ENCODE data around the gene COLQ.
"Not testable (repeated sequence)": the region's sequence is repeated elsewhere in the genome, so short reads cannot be mapped to it uniquely, and the experiment has no call there.

COLQ gene

GRCh38 chr3:15491143-15491542 is 30.4 kb downstream of the COLQ start:
- DNase-seq (ENCODE audit: low read depth in 2 of 2), result no peak

- no peak for DNase-seq (ENCODE audit: low read depth in 2 of 2)
These were observed 31.3 kb downstream of the COLQ start for GRCh38 chr3:15490158-15490557.

- no peak for DNase-seq (ENCODE audit: low read depth in 2 of 2)
These were observed 33.5 kb downstream of the COLQ start for GRCh38 chr3:15488002-15488401.

DNA sequence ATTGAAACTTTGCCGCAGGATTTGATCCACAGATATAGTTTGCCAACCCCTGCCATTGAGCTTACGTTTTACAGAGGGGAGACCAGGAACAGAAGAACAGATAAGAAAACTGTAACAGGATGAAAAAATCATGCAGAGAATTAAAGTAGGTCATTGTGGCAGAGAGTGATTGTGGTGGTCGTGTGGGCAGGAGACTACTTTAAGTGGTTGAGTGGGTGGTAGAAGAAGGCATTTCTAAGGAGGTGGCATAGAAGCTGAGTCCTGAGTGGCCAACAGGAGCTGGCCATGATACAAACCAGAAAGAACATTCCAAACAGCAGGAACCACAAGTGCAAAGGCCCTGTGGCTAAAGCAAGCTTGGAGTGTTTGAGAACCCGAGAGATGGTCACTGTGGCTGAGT is 34.5 kb downstream of the COLQ start:
- no peak for DNase-seq (ENCODE audit: low read depth in 2 of 2)

GRCh38 chr3:15486020-15486419 is 35.5 kb downstream of the COLQ start:
- no peak for DNase-seq (ENCODE audit: low read depth in 2 of 2)

DNA sequence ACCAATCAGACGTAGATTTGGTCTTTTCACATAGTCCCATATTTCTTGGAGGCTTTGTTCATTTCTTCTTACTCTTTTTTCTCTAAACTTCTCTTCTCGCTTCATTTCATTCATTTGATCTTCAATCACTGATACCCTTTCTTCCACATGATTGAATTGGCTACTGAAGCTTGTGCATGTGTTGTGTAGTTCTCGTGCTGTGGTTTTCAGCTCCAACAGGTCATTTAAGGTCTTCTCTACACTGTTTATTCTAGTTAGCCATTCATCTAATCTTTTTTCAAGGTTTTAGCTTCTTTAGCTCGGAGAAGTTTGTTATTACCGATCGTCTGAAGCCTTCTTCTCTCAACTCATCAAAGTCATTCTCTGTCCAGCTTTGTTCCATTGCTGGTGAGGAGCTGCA is 37.0 kb downstream of the COLQ start:
- DNase-seq (ENCODE audit: low read depth in 2 of 2), result not testable (repeated sequence)

- DNase-seq (ENCODE audit: low read depth in 2 of 2), result no peak
These were observed 41.9 kb downstream of the COLQ start for GRCh38 chr3:15479400-15480224.

- no peak for DNase-seq (ENCODE audit: low read depth in 2 of 2)
These were observed 42.9 kb downstream of the COLQ start for GRCh38 chr3:15478640-15478979.

- no peak for DNase-seq (ENCODE audit: low read depth in 2 of 2)
These were observed 43.4 kb downstream of the COLQ start for GRCh38 chr3:15477951-15478639.

DNA sequence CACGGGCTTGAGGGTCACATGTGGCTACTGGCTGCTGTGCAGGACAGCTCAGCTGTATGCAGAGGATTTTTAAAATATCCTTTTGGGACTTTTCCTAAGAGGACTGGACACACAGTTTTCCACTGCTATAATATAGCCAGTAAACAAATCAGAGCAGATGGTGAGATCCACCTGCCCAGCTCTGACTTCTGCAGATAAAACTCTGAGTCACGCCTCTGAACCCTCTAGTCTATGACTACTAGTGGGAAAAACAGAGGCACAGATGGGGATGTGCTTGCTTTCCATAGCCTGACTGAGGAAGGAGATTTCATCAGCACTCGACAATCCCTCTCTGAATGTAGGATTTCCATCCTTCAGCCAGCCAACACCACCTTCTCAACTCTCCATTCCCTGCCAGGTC is 45.1 kb downstream of the COLQ start:
- DNase-seq (ENCODE audit: low read depth in 2 of 2), result no peak

GRCh38 chr3:15475161-15475560 is 46.3 kb downstream of the COLQ start:
- no peak for DNase-seq (ENCODE audit: low read depth in 2 of 2)

- DNase-seq (ENCODE audit: low read depth in 2 of 2), result no peak
These were observed 49.6 kb downstream of the COLQ start for GRCh38 chr3:15471861-15472260.

DNA sequence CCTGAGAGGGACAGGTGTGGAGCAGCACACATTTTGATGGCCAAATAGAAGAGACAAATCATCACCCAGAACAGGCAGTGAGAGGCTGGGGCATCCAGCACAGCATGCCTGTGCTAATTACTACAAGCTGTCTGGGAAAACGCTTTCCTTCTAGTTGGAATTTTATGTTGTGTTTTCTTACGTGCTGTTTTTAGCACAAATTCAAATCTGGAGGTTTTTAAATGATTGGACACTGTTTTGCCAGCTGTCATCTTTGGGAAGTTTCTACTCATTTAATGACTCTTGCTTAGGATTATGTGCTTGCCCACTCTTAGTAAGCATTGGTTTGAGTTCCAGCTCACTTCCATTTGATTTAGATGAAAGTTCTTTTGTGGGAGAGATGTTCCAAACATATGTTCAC is 50.7 kb downstream of the COLQ start:
- DNase-seq (ENCODE audit: low read depth in 2 of 2), result no peak

DNA sequence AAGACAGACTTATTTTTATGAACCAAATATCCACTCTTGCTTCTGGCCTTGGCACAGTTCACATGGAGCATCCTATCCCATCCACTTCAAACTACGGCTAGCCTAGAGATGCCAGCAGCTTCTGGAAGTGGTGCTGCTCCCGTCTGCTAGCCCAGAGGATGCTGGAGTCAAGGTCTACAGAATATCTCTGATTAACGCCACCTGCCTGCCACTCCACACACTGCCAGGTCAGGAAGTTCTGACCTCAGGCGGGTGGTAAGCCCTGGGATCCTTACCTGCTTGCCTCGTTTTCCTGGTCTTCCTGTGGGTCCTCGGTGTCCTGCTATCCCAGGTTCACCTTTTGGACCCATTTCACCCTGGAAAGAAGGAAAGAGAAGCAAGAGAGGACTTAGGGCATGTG is 51.2 kb downstream of the COLQ start:
- no peak for DNase-seq (ENCODE audit: low read depth in 2 of 2)

DNA sequence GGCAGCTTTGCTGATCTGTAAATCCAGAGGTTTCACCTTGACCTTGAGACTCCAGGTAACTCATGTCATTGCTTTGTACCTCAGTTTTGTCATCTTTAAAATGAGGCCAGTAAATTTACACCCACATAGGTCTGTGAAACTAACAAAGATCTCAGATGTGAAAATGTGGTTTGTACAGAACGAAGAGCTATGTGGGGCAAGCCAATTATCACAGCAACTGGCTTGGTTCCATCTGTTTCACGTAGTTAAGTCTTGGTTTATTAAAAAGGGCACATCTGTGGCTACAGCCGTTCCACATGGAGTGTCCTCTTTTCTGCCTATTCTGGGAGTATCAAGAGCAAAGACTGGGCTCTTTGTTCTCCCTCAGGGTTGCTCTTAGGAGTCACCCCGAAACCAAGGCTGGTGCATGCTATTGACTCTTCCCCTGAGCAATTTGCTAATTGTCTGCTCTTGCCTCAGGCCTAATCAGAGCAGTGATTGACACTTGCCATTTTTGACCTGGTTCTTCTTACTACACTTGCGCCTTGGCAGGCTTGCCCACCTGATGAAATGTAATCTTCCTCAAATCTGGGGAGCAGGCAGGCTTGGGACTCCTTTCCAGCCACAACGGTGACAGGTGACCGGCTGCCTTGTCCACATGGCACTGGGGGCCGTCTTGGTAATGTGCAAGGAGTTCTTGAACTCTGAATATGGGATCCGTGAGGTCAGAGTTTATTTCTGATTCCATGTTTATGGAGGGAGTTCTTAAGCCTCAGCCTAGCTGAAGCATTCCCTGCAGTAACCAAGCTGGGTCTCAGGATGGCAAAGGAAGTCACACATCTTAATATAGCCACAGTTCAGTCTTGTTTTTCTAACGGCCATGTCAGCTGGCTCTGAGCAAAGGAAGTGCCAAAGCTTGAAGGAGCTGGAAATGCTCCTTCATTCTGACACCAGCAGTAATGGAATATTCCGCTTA is 54.0 kb downstream of the COLQ start:
- no peak for DNase-seq (ENCODE audit: low read depth in 2 of 2)

DNA sequence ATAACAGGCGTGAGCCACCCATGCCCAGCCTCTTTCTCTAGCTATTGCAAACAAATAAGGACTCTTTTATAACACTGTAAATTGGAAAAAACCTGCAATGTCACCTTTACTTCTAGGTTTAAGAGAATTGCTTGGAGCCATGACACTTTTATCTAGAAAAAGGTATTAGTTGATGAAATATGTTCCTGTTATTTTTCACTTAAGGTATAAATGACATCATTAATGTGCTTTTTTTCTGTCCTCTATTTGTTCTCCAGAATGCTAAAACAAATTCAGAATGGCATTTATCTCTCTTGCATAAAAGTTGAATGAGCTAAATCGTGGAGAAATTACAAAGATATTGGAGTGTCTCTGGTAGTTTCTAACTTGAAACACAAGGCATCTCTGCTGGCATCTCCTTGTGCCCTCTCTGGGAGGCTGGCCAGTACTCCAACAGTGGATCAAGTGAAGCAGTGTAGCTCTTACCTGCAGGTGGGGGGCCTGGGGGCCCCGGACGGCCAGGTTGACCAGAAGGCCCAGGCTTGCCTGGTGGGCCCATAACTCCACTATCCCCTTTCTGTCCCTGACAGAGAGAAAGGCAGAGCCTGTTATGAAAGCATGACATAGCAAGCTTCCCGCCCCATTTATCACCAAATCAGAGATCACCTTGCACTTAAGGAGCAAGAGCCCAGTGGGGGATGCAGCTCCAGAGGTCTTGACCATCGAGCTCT is 55.5 kb downstream of the COLQ start:
- no peak for DNase-seq (ENCODE audit: low read depth in 2 of 2)

- DNase-seq (ENCODE audit: low read depth in 2 of 2), result no peak
These were observed 59.1 kb downstream of the COLQ start for GRCh38 chr3:15462451-15462850.

GRCh38 chr3:15460891-15461531 is 60.5 kb downstream of the COLQ start:
- DNase-seq (ENCODE audit: low read depth in 2 of 2), result no peak

GRCh38 chr3:15458212-15458780 is 63.2 kb downstream of the COLQ start:
- no peak for DNase-seq (ENCODE audit: low read depth in 2 of 2)

DNA sequence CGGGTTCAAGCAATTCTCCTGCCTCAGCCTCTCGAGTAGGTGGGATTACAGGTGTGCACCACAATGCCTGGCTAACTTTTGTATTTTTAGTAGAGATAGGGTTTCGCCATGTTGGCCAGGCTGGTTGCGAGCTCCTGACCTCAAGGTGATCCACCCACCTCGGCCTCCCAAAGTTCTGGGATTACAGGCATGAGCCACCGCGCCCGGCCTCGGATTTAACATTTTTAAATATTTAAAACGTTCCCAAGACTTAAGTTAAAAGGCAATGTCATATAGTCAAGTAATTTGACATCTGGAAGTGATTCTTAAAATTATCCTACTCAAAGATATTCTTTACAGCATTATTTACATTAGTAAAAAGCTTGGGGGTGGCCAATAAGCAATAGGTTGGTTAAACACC is 64.6 kb downstream of the COLQ start:
- not testable (repeated sequence) for DNase-seq (ENCODE audit: low read depth in 2 of 2)

DNA sequence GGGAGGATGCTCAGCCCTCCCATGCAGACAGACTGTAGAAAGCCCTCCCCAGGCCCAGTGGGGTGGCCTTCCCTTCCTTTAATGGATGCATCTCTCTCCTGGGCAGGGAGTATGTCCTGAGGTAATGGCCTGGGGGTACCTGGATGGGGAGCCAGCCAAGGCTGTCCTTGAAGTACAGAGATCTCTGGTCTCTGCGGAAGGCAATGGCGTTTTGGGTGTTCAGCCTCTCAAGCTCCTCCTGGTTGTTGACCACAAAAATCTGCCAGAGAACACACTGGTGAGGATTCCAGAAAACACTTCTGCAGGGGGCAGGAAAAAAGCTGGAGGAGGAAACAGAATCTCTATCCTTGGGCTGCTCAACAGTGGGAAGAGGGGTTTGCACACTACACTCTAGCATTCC is 65.2 kb downstream of the COLQ start:
- no peak for DNase-seq (ENCODE audit: low read depth in 2 of 2)
